H1 (cell line): ENCODE data around the gene FOXD3. TPM values are rescaled to one million over a fixed set of nuclear protein-coding genes. Genes with fewer than 3 reads are reported as not detected.

ENCODE experiments used
- polyA plus RNA-seq, 7 experiments: library from polyadenylated mRNA; depleted of rRNA in 3 of 7; stranded (reverse) in 5 of 7; unstranded in 2 of 7; fragments of >200 nt in 5 of 7; fragments of 200-250 nt in 2 of 7; gene quantifications; 1 replicate in 5 of 7; 2 replicates in 1 of 7; 4 replicates in 1 of 7; pipeline versions ENCODE4 v1.2.1 to v1.2.3, GENCODE V29; 2011 to 2013; ENCODE audit warnings: missing spikeins in 2 of 7, mixed read lengths in 2 of 7
- total RNA-seq: library from RNA; stranded (reverse); fragmentation: NEBNext Ultra II Directional; extraction: Animal tissue kit (Norgen Biotek cat#: 25700); gene quantifications from 2 replicates; pipeline ENCODE4 v1.2.1, GENCODE V29; 2021
- TF ChIP-seq, protein P1 (sequence below): fragments of 300-600 bp; sonication (generic); IDR thresholded peaks from 2 replicates; pipeline ENCODE4 v1.7.1; 2012; ENCODE audit warnings: low read length, moderate library complexity, mild to moderate bottlenecking, inconsistent platforms; ENCODE audit not compliant: insufficient replicate concordance

FOXD3 gene
- total and polyA plus RNA-seq, 2 of the 8 experiments (the other 6 are each of a cell fraction or from before 2014, with no cell fraction given) = 8.7 to 33.7 TPM

DNA sequence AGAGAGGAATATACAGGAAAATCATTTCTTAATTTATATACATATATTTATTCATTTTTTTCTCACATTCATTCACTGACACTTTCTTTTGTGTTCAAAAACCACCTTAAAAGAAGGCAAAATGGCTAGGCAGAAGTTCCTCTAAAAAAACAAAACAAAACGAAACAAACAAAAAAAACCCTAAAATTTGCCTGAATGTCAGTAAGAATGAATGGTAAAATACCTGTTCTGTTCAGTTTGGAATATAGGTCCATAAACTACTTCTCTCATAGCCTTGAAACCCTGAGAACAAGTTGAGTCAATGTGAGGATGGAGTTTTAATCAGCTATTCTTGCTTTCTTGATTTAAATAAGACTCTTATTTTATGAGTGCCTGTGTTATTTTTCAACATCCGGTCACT is 30.4 kb downstream of the FOXD3 start (continued):
- TF ChIP-seq, protein P1, sequence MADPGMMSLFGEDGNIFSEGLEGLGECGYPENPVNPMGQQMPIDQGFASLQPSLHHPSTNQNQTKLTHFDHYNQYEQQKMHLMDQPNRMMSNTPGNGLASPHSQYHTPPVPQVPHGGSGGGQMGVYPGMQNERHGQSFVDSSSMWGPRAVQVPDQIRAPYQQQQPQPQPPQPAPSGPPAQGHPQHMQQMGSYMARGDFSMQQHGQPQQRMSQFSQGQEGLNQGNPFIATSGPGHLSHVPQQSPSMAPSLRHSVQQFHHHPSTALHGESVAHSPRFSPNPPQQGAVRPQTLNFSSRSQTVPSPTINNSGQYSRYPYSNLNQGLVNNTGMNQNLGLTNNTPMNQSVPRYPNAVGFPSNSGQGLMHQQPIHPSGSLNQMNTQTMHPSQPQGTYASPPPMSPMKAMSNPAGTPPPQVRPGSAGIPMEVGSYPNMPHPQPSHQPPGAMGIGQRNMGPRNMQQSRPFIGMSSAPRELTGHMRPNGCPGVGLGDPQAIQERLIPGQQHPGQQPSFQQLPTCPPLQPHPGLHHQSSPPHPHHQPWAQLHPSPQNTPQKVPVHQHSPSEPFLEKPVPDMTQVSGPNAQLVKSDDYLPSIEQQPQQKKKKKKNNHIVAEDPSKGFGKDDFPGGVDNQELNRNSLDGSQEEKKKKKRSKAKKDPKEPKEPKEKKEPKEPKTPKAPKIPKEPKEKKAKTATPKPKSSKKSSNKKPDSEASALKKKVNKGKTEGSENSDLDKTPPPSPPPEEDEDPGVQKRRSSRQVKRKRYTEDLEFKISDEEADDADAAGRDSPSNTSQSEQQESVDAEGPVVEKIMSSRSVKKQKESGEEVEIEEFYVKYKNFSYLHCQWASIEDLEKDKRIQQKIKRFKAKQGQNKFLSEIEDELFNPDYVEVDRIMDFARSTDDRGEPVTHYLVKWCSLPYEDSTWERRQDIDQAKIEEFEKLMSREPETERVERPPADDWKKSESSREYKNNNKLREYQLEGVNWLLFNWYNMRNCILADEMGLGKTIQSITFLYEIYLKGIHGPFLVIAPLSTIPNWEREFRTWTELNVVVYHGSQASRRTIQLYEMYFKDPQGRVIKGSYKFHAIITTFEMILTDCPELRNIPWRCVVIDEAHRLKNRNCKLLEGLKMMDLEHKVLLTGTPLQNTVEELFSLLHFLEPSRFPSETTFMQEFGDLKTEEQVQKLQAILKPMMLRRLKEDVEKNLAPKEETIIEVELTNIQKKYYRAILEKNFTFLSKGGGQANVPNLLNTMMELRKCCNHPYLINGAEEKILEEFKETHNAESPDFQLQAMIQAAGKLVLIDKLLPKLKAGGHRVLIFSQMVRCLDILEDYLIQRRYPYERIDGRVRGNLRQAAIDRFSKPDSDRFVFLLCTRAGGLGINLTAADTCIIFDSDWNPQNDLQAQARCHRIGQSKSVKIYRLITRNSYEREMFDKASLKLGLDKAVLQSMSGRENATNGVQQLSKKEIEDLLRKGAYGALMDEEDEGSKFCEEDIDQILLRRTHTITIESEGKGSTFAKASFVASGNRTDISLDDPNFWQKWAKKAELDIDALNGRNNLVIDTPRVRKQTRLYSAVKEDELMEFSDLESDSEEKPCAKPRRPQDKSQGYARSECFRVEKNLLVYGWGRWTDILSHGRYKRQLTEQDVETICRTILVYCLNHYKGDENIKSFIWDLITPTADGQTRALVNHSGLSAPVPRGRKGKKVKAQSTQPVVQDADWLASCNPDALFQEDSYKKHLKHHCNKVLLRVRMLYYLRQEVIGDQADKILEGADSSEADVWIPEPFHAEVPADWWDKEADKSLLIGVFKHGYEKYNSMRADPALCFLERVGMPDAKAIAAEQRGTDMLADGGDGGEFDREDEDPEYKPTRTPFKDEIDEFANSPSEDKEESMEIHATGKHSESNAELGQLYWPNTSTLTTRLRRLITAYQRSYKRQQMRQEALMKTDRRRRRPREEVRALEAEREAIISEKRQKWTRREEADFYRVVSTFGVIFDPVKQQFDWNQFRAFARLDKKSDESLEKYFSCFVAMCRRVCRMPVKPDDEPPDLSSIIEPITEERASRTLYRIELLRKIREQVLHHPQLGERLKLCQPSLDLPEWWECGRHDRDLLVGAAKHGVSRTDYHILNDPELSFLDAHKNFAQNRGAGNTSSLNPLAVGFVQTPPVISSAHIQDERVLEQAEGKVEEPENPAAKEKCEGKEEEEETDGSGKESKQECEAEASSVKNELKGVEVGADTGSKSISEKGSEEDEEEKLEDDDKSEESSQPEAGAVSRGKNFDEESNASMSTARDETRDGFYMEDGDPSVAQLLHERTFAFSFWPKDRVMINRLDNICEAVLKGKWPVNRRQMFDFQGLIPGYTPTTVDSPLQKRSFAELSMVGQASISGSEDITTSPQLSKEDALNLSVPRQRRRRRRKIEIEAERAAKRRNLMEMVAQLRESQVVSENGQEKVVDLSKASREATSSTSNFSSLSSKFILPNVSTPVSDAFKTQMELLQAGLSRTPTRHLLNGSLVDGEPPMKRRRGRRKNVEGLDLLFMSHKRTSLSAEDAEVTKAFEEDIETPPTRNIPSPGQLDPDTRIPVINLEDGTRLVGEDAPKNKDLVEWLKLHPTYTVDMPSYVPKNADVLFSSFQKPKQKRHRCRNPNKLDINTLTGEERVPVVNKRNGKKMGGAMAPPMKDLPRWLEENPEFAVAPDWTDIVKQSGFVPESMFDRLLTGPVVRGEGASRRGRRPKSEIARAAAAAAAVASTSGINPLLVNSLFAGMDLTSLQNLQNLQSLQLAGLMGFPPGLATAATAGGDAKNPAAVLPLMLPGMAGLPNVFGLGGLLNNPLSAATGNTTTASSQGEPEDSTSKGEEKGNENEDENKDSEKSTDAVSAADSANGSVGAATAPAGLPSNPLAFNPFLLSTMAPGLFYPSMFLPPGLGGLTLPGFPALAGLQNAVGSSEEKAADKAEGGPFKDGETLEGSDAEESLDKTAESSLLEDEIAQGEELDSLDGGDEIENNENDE = no peak
